ENCODE results near the gene MEAF6. TPM values are rescaled to one million over a fixed set of nuclear protein-coding genes. Genes with fewer than 3 reads are reported as not detected.

Gene MEAF6
- total and polyA plus RNA-seq, 2 experiments from 2014 or later, result 96.2 to 117 TPM

DNA sequence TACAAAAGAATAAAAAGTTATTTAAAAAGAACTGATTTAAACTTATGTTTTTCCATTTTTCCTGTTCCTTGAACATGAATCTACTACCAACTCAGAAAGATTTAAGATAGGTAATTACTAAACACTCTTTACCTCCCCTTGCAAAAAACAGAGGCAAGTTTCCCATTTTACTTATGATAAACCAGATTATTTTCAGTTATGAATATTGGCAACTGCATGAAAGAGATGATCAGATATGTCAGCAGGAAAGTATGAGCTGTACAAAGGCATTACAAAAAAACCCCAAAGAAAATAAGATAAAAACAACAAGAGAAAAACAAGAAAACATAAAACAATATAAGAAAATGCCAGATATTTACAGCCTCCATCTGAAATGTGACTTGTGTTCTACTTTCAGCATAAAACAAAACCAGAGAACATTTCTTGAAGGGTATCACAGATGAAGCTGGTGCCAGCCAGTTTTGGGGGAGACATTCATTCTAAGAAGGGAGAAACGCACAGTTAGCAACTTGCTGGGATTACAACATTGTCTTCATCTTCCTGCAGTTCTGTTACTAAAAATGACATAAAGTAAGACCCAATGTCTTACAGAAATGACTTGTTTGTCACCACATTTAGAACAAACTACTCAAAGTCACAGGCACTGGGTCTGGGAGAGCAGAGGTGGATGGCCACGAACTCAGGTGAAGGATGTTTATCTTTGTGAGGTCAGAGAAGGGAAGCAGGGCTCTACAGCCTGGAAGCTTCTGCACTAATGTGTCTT lies 21.0 kb downstream of the MEAF6 start:
- peaks cover 11% of the 10 kb centered on the region for H3F3A ChIP-seq (ENCODE audit: insufficient read depth)
- H2AFZ ChIP-seq, result no peak overlapping the region
- TF ChIP-seq EZH2 (IDR thresholded peaks at IDR 0.05; ENCODE audit: insufficient read depth, poor library complexity, severe bottlenecking), result no peak
- TF ChIP-seq EZH2phosphoT487 (IDR thresholded peaks at IDR 0.05; ENCODE audit: insufficient read depth, low read depth), result no peak
- H3K4me2 ChIP-seq (ENCODE audit: unreplicated experiment), result no peak overlapping the region
- WGBS, 2 experiments (ENCODE audit: low coverage in 1 of 2, low lambda C conversion rate in 2 of 2, missing lambda C conversion rate in 2 of 2), result 95 to 96% methylated on average over 2 of the region's 2 CpGs
- H3K9me3 ChIP-seq (ENCODE audit: low read depth), result no peaks in the 10 kb centered on the region
- in situ Hi-C loops (cut with MboI), result no loop called here
- H3K4me1 ChIP-seq (ENCODE audit: insufficient read depth), result peaks cover under 1% of the 10 kb centered on the region; the same call in 1 of the 2 replicates
- DNase-seq, result no peak
- H3K79me2 ChIP-seq (ENCODE audit: insufficient read depth), result peaks cover 32% of the 10 kb centered on the region
- H3K36me3 ChIP-seq (ENCODE audit: low read depth), result peaks cover 37% of the 10 kb centered on the region
- no peaks in the 10 kb centered on the region for H3K9me2 ChIP-seq (ENCODE audit: insufficient read depth)
- H3K4me3 ChIP-seq, result no peak overlapping the region
- H3K9ac ChIP-seq, result no peak overlapping the region
- no peak overlapping the region for H3K27ac ChIP-seq
- no peaks in the 10 kb centered on the region for H4K20me1 ChIP-seq (ENCODE audit: insufficient read depth)
- no peaks in the 10 kb centered on the region for H3K27me3 ChIP-seq (replicated peaks; ENCODE audit: insufficient read depth)

DNA sequence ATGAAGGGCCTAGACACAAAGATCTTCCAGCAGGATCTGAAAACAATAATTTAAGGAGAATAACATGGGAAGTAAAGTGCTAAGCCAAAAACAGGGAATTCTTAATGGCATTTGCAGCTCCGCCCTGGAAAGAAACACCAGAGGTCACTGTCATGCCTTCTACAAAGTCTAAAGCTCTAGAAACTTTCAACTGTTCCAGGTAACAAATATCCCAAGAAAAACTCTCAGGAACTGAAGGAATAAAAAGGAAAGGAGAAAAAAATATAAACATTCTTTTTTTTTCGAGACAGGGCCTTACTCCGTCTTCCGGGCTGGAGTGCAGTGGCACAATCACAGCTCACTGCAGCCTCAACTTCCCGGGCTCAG lies 27.0 kb downstream of the MEAF6 start:
- Histone ChIP-seq H3K4me2 (ENCODE audit: unreplicated experiment) (no peak overlapping the region), H3K36me3 (ENCODE audit: low read depth) (peaks cover 7% of the 10 kb centered on the region; the same call in 1 of the 2 replicates), H3K9ac (no peak overlapping the region), H4K20me1 (ENCODE audit: insufficient read depth) (no peaks in the 10 kb centered on the region), H3K9me2 (ENCODE audit: insufficient read depth) (no peaks in the 10 kb centered on the region), H3K79me2 (ENCODE audit: insufficient read depth) (no peaks in the 10 kb centered on the region; the same call in 1 of the 2 replicates), H3K27ac (peak overlapping the region; percentile 79), H3K4me1 (ENCODE audit: insufficient read depth) (peaks cover 16% of the 10 kb centered on the region), H3K27me3 (replicated peaks; ENCODE audit: insufficient read depth) (no peaks in the 10 kb centered on the region), H3K4me3 (no peak overlapping the region), H3F3A (ENCODE audit: insufficient read depth) (peaks cover 40% of the 10 kb centered on the region), H3K9me3 (ENCODE audit: low read depth) (no peaks in the 10 kb centered on the region), H2AFZ (no peak overlapping the region)
- no peak for DNase-seq
- 77 to 82% methylated on average over 5 of the region's 5 CpGs for WGBS, 2 experiments (ENCODE audit: low coverage in 1 of 2, low lambda C conversion rate in 2 of 2, missing lambda C conversion rate in 2 of 2)
- in situ Hi-C loops (cut with MboI), result no loop called here
- TF ChIP-seq EZH2phosphoT487 (IDR thresholded peaks at IDR 0.05; ENCODE audit: insufficient read depth, low read depth) (no peak), EZH2 (IDR thresholded peaks at IDR 0.05; ENCODE audit: insufficient read depth, poor library complexity, severe bottlenecking) (no peak)

GRCh38 chr1:37486680-37487618 lies 27.6 kb downstream of the MEAF6 start:
- in situ Hi-C loops (cut with MboI), result no loop called here
- 39 to 40% methylated on average over 10 of the region's 10 CpGs for WGBS, 2 experiments (ENCODE audit: low coverage in 1 of 2, low lambda C conversion rate in 2 of 2, missing lambda C conversion rate in 2 of 2)
- Histone ChIP-seq H3K27ac (peak overlapping the region; percentile 79), H3K36me3 (ENCODE audit: low read depth) (0 out of 2 replicates have a peak, but pooled peaks cover 9% of the 10 kb centered on the region), H3K9me3 (ENCODE audit: low read depth) (no peaks in the 10 kb centered on the region), H2AFZ (no peak overlapping the region), H3K27me3 (replicated peaks; ENCODE audit: insufficient read depth) (no peaks in the 10 kb centered on the region), H3K79me2 (ENCODE audit: insufficient read depth) (peaks cover under 1% of the 10 kb centered on the region; the same call in 1 of the 2 replicates), H3K9me2 (ENCODE audit: insufficient read depth) (no peaks in the 10 kb centered on the region), H3K4me2 (ENCODE audit: unreplicated experiment) (no peak overlapping the region), H3K9ac (peak overlapping the region; percentile 57), H4K20me1 (ENCODE audit: insufficient read depth) (no peaks in the 10 kb centered on the region), H3F3A (ENCODE audit: insufficient read depth) (peaks cover 40% of the 10 kb centered on the region), H3K4me3 (no peak overlapping the region), H3K4me1 (ENCODE audit: insufficient read depth) (peaks cover 16% of the 10 kb centered on the region)
- peak; percentile 86 for DNase-seq
- TF ChIP-seq EZH2 (IDR thresholded peaks at IDR 0.05; ENCODE audit: insufficient read depth, poor library complexity, severe bottlenecking) (no peak), EZH2phosphoT487 (IDR thresholded peaks at IDR 0.05; ENCODE audit: insufficient read depth, low read depth) (no peak)

DNA sequence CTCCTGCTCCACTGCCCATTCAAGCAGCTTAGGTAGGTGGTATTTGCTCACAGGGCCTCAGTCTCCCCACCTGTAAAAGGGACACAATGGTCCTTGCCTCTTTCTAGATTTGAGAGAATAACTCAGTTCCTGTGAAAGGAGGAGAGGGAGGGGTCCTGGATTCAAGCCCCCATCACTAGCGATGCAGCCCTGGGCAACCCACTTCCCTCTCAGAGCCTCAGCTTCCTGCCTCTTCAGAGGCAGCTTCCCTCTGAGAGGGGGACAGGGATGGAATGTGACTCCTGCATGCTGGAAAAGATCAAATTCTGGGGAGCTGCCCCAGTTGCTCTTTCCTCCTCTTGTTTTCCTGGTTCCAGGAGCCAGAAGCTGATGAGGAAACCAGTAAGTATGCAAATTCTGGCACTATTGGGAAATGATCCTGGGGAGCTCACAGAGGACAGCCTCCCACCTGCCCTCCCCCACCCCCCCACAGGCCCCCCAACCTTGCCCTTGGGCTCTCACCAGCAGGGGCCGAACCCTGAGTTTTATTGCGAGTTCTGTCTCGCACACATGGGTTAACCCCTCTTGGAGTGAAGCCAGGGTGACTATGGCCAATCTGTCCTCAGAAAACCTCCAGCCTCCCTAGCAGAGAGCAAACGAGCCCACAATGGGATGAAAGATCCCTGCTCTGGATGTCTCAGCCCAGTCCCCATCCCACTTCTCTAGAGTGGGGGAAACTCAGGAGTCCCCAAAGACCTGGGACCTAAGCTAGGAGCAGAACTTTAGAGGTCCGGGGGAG lies 28.5 kb downstream of the MEAF6 start:
- H3K36me3 ChIP-seq (ENCODE audit: low read depth), result 0 out of 2 replicates have a peak, but pooled peaks cover 14% of the 10 kb centered on the region
- peak; percentile 73 for DNase-seq
- in situ Hi-C loops (cut with MboI), result no loop called here

More for the DNA sequence above, 28.5 kb downstream of the MEAF6 start:
- H3K27me3 ChIP-seq (replicated peaks; ENCODE audit: insufficient read depth), result no peaks in the 10 kb centered on the region
- TF ChIP-seq EZH2phosphoT487 (IDR thresholded peaks at IDR 0.05; ENCODE audit: insufficient read depth, low read depth) (no peak), EZH2 (IDR thresholded peaks at IDR 0.05; ENCODE audit: insufficient read depth, poor library complexity, severe bottlenecking) (no peak)
- H3F3A ChIP-seq (ENCODE audit: insufficient read depth), result peaks cover 40% of the 10 kb centered on the region
- H3K4me3 ChIP-seq, result no peak overlapping the region
- peak overlapping the region; percentile 57 for H3K9ac ChIP-seq
- WGBS, 2 experiments (ENCODE audit: low coverage in 1 of 2, low lambda C conversion rate in 2 of 2, missing lambda C conversion rate in 2 of 2), result 25 to 30% methylated on average over 3 to 6 of the region's 6 CpGs
- peaks cover 9% of the 10 kb centered on the region for H3K79me2 ChIP-seq (ENCODE audit: insufficient read depth)
- peaks cover 16% of the 10 kb centered on the region for H3K4me1 ChIP-seq (ENCODE audit: insufficient read depth)
- H3K27ac ChIP-seq, result peak overlapping the region; percentile 79
- H3K9me3 ChIP-seq (ENCODE audit: low read depth), result no peaks in the 10 kb centered on the region
- no peaks in the 10 kb centered on the region for H4K20me1 ChIP-seq (ENCODE audit: insufficient read depth)
- no peak overlapping the region for H2AFZ ChIP-seq
- H3K9me2 ChIP-seq (ENCODE audit: insufficient read depth), result no peaks in the 10 kb centered on the region
- H3K4me2 ChIP-seq (ENCODE audit: unreplicated experiment), result no peak overlapping the region
